ENCODE measurements around the gene RHOBTB3.
"Not testable (repeated sequence)": the region's sequence is repeated elsewhere in the genome, so short reads cannot be mapped to it uniquely, and the experiment has no call there.

The RHOBTB3 gene

DNA sequence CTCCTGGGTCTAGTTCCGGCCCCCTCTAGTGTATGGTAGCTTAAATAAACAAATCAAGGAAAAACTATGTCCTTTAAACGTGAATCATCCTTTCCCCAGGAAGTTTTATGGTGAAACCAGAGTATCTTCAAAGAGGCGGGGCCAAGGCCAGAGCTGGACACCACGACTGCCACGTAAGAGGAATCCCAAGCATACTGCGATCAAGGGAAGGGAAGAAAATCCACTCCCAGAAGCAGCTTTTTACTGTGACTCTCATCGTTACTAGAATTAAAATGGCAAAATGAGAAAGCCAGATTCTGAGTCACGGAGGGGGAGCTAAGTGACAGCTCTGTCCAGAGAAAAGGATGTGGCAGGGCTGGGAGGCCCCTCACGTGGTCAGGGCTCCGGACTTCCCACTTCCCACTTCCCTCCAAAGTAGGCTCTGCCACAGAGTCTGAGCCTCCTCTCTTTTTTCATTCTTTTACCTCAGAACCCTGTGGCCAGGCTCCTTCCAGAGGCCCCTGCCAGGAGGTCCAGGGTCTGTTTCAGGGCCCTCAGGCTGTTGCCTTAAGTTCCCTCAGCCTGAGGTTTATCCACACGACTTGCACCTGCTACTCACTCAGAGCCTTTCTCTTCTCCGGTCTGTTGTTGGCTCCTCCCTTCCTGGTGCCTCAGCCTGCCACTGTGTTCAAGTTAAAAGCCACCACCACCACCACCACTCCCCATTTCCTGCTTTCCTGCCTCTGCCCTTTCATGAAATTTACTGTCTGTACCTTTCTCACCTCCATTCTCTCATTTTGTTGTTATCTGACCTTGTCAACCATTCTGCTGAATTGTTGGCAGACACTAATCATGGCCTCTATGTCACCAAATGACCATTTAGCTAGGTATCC lies 92.8 kb downstream of the RHOBTB3 start:
- peak; percentile 70 for DNase-seq

DNA sequence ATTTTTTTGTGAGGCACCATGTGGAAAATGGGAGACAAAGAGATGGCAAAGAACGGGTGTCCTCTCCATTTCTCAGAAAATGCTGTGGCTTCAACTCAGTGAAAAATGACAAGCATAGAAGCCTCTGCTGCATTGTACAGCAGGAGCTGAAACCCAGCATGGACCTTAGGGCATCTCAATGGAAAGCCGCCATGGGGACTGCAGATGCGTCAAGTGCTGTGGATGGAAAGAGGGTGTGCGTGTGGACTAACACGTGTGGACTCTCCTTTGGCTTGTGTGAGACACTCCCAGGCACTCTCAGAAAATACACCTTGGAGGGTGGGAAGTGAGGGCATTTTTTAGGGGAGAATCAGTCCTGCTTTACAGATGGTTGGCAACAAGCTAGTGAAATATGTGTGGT lies 93.6 kb downstream of the RHOBTB3 start:
- no peak for DNase-seq

DNA sequence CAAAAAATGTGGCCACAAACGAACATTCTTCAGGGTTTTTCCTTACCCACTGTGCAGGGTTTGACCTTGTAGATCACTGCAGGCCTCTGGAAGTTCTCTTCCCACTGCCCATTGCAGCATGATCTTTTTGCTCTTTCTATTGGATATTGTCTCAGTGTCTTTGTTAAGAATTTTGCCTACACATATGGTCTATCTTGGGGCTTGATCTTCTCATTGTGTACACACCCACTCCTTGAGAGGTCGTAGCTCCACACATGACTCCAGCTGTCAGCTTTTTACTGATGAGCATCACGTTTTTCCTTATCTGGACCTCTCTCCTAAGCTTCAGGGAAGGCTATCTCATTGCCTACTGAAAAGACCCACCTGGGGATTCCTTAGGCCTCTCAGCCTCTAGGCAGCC lies 94.4 kb downstream of the RHOBTB3 start:
- DNase-seq, result no peak

DNA sequence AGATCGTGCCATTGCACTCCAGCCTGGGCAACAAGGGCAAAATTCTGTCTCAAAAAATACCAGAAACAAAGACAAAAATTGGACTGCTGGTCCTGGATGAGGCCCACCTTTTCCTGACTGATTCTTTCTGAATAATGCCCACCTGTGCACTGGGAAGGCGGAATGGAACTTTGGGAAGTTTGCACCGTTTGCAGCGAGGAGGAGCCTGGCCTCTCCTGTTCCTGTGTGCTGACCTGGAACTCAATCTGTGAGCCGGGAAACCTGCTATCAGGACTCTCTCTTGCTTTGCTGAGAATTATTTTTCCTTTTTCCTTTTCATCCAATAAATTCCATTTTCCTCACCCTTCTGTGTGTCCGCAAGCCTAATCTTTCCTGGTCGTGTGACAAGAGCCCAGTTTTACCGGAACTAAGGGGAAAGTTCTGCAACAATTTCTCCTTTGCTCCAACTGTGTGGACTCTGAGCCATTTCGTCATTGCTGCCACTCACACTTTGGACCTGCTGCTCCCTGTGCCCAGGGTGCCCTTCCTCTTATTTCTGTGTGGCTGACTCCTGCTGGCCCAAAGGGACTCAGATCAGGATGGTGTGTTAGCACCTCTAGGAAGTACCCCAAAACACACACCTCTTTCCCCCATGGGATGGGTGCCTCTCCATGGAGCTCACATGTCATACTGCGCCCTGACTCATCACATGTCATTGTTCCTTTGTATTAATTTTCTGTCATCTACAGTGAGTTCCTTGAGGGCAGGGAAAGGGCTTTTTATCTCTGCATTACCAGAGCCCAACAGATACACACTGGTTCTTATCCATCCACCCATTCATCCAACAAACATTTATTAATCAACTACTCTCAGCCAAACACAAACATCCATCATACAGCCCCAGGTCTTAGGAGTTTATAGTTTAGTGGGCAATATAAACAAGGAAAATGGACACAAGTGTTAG lies 96.1 kb downstream of the RHOBTB3 start:
- no peak for DNase-seq

DNA sequence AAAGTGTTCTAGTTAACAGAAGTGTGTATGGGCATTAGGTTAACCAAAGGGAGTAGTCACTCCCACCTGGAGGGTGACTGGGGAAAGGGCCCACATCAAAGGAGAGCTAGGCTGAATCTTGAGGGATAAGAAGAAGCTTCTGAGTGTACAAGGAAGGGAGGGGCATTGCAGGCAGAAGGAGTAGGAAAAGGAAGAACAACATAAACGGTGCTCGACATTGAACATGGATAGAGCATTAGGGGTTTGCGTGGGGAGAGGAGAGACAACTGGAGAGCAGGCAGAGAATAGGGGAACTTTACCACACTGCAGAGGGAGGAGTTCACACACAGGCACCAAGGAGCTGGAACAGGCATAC lies 96.7 kb downstream of the RHOBTB3 start:
- no peak for DNase-seq

DNA sequence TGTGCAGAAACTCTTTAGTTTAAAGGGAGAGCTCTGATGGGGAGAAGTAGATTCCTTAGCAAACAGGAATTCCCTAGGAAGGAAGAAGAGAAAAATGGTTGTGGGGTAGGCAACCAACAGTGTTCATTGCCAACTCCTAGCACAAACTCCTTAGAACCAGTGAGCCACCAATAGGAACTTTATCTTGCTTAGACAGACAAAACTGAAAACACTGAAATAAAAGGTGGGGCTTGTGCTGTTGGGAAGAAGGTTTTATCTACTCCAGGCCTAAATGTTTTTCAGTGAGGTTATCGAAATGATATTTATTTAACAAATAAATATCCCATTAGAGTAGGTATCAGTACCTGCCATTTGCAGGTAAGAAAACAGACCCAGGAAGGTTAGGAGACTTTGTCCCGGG lies 99.1 kb downstream of the RHOBTB3 start:
- no peak for DNase-seq

DNA sequence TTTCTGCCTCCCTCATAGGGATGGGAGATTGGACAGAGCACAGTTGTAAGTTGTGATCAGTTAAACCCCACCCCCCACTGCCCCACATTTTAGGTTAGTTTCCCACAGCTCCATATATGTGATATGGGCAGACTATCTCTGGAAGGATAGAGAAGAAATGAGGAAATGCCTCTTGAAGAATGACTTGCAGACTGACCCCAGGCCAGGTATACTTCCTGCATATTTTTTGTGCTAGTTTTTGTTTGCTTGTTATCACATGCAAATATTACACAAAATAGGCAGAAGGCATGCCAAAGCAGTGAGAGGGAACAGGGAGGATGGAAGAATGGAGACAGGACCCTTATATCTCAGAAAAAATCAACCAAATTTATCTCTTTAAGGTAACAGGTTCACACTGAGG lies 101.5 kb downstream of the RHOBTB3 start:
- DNase-seq, result no peak

DNA sequence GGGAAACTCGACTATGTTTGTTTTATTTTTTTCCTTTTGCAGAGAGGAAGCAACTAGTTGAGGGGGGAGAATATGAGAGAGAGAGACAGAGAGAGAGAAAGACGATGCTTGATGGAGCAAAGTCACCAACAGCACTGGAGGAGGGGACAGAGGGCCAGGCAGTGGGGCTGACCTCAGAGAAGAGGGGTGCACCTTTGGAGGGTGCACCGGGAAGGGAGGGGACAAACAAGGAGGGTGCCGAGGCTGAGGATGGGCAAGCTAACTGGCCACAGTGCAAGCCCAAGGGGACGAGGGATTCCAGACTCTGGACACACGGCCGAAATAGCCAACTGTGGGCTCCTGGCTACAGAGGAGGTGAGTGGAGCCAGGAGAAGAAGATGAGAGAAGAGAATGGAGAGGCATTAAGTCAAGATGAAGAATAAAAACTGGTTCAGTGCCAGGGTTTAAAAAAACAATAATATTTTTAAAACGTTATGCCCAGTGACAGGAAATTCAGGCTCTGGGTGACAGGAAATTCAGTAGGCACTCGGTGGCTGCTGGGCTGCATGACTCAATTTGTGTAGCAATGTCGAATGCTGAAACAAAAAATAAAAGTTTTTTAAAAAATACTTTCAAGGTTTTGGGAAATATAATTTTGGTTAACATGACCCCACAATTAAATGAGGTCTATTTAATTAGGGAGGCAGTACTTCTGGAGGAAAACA lies 104.7 kb downstream of the RHOBTB3 start:
- DNase-seq, result peak; percentile 23

DNA sequence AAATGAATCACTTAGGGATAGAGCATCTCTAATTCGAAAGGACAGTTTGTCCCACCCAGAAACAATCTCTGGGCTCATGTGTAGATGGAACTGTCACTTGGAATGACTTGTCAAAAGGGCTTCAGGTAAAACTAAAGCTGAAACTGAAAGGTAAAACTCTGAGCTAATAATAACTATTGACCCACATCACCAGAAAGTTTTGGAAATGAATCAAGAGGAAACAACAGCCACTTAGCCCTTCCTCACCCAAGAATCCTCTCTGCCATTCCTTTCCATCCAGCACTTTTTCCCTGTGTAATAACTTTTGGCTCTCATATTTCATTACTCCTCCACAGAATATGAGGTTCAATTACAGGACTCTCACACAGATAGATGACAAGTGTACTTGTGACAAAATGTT lies 105.4 kb downstream of the RHOBTB3 start:
- DNase-seq, result no peak

DNA sequence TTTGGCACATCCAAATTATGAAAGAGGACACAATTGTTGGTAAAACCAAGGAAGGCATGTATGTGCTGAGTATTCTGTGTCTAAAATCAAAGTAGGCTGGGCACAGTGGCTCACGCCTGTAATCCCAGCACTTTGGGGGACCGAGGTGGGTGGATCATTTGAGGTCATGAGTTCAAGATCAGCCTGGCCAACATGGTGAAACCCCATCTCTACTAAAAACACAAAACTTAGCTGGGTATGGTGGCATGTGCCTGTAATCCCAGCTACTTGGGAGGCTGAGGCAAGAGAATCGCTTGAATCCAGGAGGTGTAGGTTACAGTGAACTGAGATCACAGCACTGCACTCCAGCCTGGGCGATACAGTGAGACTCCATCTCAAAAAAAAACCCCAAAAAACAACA lies 105.8 kb downstream of the RHOBTB3 start:
- DNase-seq, result not testable (repeated sequence)

DNA sequence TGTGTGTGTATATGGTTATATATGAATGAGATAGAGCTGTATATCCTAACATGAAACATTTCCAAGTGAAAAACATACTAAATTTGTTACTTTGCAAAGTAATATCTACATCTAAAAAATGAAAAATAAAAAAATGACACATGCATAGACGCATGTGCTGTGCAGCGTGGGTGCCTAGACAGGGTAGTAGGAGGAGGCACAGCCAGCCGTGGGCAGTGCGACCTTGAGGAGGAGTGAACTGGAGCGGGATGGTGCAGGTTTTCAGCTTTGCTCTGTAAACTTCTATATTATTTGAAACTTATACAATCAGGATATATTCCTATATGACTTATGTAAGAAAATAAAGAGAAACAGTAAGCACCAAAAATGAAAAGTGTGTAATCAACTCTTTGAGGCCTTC lies 106.4 kb downstream of the RHOBTB3 start:
- DNase-seq, result no peak

DNA sequence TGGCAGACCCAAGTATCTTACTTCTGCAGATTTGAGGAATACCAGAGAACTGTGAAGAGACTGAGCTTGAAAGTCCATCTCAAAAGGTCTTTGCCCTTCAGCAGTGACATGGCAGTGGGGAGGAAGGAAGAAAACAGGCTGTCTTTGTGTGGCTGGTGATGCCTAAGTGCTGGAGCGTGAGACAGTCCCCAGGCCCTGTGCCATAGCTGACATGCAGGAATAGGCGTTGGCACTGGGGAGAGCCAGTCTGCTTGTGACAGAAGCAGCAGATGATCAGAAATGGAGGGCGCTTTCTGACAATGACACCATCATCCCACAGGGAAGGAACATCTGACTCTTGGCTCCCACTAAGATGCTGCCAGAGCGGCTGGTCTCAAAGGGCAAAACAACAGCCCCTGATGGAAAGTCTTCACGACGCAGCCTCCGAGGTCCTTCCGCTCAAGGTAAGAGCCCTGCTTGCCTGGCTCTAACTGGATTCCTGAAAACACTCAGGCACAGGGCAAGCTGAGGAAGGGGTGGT lies 106.9 kb downstream of the RHOBTB3 start:
- DNase-seq, result no peak

DNA sequence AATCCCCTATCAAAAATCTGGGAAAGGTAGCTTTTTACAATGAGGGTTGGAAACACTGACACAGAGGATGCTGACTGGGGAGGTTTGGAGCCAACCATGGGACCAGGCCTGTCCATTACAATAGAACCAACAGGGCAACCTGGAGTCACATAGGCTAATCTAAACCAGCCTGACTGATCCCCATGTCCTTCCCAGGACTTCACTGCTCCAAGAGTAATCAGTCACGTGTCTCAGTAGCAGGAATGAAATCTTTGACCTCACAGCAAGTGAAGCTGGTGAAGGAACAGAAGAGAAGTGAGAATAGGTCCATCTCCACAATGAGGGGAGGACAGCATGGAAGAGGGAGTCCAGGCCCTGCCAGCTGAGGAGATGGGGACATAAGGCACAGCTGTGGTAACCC lies 107.4 kb downstream of the RHOBTB3 start:
- DNase-seq, result no peak

DNA sequence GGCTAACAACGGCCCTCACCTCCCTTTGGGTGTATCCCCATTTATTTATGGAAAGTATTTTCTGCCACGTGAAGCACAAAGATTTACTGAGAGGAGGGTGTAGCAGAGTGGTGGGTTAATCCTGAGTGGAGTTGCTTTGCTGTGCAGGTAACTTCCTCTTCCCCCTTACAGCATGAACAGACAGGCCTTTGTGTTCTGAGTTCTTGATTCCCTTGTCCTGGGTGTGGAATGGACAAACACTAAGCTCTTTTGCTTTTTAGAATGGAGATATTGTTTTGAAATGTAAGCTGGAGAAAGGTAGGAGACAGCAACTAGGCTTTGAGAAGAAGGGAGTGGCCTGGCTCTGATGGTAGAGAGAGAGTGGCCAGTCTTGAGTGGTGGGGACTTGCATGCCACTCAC lies 108.5 kb downstream of the RHOBTB3 start:
- no peak for DNase-seq

DNA sequence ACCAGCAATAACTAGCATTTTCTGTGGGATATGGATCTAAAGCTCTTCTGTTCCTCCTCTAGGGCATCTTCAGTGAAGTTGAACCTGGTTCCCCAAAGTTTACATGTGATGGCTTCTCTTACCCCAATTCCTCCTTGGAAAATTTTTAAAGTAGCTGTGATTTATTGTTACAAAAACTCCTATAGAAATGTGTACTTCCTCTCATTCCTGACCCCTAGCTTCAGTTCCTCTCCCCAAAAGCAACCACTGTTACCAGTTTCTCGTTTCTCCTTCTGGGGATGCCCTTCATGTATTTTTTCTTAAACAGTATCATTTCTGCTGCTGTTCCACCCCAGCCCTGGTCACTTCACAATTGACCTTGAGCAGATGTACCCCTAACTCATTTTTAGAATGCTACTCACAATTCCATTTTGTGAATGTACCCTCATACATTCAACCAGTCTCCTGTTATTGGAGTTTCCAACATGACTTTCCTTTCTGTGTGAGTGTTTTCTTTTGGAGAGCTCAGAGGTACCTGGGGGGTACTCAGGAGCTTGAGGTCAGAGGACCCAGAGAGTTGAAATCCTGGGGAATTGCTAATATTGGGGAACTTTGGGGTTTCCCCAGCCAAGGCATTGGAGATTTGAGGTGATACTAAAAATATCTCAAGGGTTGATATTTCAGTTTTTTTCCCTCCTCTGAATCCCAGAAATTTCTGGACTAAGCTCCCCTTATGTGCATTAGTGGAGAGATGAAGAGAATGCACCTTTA lies 110.0 kb downstream of the RHOBTB3 start:
- no peak for DNase-seq

DNA sequence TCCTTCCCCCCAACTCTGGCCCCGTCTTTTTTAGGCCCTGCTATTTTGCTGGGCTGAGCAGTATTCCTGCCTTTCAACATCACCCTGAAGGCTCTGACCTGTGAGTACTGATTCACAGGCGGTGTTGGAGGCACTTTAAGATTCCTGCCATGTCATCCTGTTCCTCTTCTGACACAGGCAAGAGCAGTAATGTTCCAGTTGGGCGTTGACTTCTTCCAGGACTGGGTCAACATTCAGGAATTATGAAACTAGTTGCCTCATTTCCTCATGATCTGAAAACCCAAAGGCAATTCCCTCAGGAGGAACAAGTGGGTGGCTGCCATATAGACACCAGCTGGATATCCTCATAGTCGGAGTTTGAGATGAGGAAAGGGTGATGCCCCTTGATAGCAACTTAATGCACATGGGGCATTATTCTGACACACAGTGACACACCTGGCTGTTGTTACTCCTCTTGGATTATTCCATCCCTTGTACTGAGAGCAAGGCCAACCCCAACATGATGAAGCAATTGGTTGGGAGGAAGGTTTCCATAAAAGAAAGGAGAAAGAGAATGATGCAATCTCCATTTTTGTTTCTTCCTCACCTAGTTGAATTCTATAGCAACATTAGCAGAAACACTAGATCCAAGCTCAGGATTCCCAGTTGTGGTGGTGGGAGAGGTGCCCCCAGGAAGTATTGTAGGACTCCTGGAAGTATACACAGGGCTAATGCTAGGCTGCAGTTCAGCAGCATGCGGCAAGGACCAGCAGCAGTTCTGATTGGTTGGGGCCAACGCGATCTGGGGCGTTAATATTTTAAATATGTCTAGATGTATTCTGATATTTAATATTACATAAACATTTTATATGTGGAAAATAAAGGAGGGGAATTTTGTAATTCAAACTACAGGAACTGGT lies 111.0 kb downstream of the RHOBTB3 start:
- no peak for DNase-seq

DNA sequence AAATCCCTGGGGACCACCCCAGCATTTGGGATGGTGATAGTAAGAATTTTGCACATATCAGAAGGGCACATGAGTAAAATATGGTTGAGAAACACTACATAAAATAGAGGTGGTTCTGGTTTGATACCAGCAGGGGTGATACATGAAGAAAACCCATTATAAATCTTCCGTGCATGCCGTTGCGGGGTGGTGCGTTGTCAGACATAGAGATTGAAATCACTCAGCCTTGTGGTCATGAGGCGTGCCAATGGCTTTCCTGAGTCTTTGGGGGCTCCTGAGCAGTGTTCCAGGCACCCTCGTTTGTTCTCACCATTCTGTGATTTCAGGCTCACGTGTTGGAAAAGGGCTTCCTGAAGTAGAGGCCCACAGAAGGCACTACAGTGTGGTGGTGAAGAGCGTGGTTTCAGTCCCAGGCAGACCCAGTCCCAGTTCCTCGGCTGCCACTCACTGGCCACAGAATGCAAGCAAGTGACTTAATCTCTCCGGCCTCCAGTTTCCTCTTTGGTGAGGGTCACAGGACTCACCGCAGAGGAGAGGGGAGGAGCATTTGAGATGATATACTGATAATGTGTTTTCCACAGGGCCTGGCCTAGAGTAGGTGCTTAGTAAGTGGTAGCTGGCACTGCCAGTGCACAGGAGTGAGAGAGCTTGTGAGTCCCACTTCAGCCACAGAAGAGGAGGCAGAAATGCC lies 111.9 kb downstream of the RHOBTB3 start:
- peak; percentile 47 for DNase-seq

DNA sequence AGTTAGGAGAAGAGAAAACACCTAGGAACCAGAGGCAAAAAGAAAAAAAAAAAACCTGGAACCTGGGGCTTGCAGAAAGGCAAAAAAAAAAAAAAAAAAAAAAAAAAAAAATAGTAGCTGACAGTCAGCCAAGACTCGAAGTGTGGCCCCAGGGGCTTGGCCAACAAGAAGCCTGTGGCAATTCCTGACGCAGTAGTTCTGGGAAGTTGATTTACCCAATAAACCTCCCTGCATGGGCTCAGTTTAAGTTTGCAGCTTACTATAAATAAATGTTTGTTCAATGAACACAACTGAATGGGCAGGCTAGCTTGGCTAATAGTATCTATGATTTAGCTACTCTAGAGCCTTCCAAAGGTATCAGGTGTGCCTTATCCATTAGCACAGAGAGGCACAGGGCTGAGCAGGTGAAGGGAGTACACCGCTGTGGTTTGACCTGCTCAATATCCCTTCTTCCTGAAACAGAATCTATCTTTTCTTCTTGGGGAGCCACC lies 112.6 kb downstream of the RHOBTB3 start:
- no peak for DNase-seq

DNA sequence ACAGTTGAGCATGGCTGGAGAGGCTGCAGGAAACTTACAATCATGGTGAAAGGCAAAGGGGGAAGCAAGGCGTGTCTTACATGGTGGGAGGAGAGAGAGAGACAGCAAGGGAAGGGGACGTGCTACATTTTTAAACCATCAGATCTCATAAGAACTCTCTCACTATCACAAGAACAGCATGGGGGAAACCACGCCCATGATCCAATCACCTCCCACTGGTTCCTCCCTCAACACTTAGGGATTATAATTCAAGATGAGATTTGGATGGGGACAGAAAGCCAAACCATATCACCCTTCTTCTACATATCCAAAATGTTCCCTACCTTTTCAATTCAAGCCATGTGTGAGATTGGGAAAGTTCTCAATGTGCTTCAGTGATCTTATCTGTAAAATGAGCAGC lies 114.3 kb downstream of the RHOBTB3 start:
- no peak for DNase-seq

All from activated effector memory CD4-positive, alpha-beta T cell treated with Interleukin-2 at 50 U/mL for 16 hours (primary cell).